ENCODE data around the gene MEX3D. TPM values are rescaled to one million over a fixed set of nuclear protein-coding genes. Genes with fewer than 3 reads are reported as not detected.

The MEX3D gene
- total and polyA plus RNA-seq, 2 experiments from 2014 or later = 12.4 to 94.9 TPM

DNA sequence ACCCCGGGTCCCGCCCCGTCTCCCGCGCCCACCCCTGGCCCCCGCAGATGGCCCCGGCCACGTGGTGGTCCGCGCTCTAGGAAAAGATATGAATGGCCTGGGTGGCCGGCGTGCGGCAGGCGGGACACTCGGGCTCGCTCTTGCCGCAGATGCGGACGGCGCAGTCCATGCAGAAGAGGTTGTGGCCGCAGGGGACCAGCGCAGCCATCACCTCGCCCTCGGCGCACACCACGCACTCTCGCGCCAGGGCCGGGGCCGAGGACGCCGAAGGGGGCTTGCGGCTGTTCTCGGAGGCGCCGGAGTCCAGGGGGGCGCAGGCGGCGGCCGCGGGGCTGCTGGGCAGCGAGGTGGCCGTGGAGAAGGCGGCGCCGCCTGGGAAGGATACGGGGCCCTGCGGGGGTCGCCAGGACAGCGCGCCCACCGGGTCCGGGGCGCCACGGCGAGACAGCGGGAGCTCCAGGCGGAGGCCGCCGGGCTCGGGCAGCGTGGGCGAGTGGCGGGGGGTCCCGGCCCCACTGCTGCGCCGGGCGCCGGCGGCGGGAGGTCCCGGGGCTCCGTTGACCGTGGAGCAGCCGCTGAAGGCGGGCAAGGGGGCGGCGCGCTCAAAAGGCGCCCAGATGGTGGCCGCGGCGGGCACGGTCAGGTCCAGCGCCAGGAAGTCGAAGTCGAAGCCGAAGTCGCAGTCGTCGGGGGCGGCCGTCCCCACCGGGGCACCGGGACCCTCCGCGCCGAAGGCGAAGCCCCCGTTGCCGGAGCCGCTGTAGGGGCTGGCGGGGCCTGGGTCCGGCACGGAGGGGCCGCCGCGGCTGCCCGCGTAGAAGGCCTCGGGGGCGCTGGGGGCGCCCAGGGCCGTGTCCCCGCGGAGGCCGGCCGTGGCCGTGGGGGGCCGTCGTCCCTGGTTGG lies 12.4 kb downstream of the MEX3D start:
- TF ChIP-seq POLR2AphosphoS5 (IDR thresholded peaks at IDR 0.05; ENCODE audit: low read depth) (no peak), NANOG (IDR thresholded peaks at IDR 0.05; ENCODE audit: borderline replicate concordance) (no peak), ZNF331 (CRISPR knock-in tag; IDR thresholded peaks at IDR 0.05; ENCODE audit: low read depth) (no peak), EZH2 (IDR thresholded peaks at IDR 0.05; ENCODE audit: low read depth, unreplicated experiment) (no peak), CREB1 (CRISPR knock-in tag; IDR thresholded peaks at IDR 0.05; ENCODE audit: low read depth) (no peak), STAT1 (IDR thresholded peaks at IDR 0.05; ENCODE audit: unreplicated experiment) (no peak), JUNB (IDR thresholded peaks at IDR 0.05; ENCODE audit: unreplicated experiment) (no peak), EZH2phosphoT487 (IDR thresholded peaks at IDR 0.05; ENCODE audit: unreplicated experiment) (no peak), ZNF114 (CRISPR knock-in tag; IDR thresholded peaks at IDR 0.05) (no peak)
- TF ChIP-seq, protein P1, sequence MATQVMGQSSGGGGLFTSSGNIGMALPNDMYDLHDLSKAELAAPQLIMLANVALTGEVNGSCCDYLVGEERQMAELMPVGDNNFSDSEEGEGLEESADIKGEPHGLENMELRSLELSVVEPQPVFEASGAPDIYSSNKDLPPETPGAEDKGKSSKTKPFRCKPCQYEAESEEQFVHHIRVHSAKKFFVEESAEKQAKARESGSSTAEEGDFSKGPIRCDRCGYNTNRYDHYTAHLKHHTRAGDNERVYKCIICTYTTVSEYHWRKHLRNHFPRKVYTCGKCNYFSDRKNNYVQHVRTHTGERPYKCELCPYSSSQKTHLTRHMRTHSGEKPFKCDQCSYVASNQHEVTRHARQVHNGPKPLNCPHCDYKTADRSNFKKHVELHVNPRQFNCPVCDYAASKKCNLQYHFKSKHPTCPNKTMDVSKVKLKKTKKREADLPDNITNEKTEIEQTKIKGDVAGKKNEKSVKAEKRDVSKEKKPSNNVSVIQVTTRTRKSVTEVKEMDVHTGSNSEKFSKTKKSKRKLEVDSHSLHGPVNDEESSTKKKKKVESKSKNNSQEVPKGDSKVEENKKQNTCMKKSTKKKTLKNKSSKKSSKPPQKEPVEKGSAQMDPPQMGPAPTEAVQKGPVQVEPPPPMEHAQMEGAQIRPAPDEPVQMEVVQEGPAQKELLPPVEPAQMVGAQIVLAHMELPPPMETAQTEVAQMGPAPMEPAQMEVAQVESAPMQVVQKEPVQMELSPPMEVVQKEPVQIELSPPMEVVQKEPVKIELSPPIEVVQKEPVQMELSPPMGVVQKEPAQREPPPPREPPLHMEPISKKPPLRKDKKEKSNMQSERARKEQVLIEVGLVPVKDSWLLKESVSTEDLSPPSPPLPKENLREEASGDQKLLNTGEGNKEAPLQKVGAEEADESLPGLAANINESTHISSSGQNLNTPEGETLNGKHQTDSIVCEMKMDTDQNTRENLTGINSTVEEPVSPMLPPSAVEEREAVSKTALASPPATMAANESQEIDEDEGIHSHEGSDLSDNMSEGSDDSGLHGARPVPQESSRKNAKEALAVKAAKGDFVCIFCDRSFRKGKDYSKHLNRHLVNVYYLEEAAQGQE (IDR thresholded peaks at IDR 0.05; ENCODE audit: unreplicated experiment) = no peak
- TF ChIP-seq, protein P2, sequence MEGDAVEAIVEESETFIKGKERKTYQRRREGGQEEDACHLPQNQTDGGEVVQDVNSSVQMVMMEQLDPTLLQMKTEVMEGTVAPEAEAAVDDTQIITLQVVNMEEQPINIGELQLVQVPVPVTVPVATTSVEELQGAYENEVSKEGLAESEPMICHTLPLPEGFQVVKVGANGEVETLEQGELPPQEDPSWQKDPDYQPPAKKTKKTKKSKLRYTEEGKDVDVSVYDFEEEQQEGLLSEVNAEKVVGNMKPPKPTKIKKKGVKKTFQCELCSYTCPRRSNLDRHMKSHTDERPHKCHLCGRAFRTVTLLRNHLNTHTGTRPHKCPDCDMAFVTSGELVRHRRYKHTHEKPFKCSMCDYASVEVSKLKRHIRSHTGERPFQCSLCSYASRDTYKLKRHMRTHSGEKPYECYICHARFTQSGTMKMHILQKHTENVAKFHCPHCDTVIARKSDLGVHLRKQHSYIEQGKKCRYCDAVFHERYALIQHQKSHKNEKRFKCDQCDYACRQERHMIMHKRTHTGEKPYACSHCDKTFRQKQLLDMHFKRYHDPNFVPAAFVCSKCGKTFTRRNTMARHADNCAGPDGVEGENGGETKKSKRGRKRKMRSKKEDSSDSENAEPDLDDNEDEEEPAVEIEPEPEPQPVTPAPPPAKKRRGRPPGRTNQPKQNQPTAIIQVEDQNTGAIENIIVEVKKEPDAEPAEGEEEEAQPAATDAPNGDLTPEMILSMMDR (conservative IDR thresholded peaks at IDR 0.05; ENCODE audit: low read depth in 2 of 2) = no peak
- TF ChIP-seq, protein P3, sequence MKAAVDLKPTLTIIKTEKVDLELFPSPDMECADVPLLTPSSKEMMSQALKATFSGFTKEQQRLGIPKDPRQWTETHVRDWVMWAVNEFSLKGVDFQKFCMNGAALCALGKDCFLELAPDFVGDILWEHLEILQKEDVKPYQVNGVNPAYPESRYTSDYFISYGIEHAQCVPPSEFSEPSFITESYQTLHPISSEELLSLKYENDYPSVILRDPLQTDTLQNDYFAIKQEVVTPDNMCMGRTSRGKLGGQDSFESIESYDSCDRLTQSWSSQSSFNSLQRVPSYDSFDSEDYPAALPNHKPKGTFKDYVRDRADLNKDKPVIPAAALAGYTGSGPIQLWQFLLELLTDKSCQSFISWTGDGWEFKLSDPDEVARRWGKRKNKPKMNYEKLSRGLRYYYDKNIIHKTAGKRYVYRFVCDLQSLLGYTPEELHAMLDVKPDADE (IDR thresholded peaks at IDR 0.05) = no peak
- TF ChIP-seq, protein P4, sequence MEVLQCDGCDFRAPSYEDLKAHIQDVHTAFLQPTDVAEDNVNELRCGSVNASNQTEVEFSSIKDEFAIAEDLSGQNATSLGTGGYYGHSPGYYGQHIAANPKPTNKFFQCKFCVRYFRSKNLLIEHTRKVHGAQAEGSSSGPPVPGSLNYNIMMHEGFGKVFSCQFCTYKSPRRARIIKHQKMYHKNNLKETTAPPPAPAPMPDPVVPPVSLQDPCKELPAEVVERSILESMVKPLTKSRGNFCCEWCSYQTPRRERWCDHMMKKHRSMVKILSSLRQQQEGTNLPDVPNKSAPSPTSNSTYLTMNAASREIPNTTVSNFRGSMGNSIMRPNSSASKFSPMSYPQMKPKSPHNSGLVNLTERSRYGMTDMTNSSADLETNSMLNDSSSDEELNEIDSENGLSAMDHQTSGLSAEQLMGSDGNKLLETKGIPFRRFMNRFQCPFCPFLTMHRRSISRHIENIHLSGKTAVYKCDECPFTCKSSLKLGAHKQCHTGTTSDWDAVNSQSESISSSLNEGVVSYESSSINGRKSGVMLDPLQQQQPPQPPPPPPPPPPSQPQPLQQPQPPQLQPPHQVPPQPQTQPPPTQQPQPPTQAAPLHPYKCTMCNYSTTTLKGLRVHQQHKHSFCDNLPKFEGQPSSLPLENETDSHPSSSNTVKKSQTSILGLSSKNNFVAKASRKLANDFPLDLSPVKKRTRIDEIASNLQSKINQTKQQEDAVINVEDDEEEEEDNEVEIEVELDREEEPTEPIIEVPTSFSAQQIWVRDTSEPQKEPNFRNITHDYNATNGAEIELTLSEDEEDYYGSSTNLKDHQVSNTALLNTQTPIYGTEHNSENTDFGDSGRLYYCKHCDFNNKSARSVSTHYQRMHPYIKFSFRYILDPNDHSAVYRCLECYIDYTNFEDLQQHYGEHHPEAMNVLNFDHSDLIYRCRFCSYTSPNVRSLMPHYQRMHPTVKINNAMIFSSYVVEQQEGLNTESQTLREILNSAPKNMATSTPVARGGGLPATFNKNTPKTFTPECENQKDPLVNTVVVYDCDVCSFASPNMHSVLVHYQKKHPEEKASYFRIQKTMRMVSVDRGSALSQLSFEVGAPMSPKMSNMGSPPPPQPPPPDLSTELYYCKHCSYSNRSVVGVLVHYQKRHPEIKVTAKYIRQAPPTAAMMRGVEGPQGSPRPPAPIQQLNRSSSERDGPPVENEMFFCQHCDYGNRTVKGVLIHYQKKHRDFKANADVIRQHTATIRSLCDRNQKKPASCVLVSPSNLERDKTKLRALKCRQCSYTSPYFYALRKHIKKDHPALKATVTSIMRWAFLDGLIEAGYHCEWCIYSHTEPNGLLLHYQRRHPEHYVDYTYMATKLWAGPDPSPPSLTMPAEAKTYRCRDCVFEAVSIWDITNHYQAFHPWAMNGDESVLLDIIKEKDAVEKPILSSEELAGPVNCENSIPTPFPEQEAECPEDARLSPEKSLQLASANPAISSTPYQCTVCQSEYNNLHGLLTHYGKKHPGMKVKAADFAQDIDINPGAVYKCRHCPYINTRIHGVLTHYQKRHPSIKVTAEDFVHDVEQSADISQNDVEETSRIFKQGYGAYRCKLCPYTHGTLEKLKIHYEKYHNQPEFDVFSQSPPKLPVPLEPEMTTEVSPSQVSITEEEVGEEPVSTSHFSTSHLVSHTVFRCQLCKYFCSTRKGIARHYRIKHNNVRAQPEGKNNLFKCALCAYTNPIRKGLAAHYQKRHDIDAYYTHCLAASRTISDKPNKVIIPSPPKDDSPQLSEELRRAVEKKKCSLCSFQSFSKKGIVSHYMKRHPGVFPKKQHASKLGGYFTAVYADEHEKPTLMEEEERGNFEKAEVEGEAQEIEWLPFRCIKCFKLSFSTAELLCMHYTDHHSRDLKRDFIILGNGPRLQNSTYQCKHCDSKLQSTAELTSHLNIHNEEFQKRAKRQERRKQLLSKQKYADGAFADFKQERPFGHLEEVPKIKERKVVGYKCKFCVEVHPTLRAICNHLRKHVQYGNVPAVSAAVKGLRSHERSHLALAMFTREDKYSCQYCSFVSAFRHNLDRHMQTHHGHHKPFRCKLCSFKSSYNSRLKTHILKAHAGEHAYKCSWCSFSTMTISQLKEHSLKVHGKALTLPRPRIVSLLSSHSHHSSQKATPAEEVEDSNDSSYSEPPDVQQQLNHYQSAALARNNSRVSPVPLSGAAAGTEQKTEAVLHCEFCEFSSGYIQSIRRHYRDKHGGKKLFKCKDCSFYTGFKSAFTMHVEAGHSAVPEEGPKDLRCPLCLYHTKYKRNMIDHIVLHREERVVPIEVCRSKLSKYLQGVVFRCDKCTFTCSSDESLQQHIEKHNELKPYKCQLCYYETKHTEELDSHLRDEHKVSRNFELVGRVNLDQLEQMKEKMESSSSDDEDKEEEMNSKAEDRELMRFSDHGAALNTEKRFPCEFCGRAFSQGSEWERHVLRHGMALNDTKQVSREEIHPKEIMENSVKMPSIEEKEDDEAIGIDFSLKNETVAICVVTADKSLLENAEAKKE (CRISPR knock-in tag; IDR thresholded peaks at IDR 0.05) = no peak
- Histone ChIP-seq H4K20me1 (replicated peaks; ENCODE audit: insufficient read depth) (peaks cover 16% of the 10 kb centered on the region), H3K36me3 (ENCODE audit: insufficient read depth) (peaks cover 3% of the 10 kb centered on the region; the same call in 1 of the 2 replicates), H3K27ac (ENCODE audit: low read depth) (no peak overlapping the region), H2AFZ (no peak overlapping the region), H3F3A (replicated peaks; ENCODE audit: low read depth) (peaks cover 6% of the 10 kb centered on the region; the same call in 1 of the 2 replicates), H3K4me3 (no peak overlapping the region), H3K27me3 (ENCODE audit: insufficient read depth) (no peaks in the 10 kb centered on the region), H3K4me1 (ENCODE audit: insufficient read depth) (no peaks in the 10 kb centered on the region; the same call in 1 of the 2 replicates), H3K9me2 (ENCODE audit: insufficient read depth) (no peaks in the 10 kb centered on the region), H3K79me2 (replicated peaks; ENCODE audit: insufficient read depth) (peaks cover 25% of the 10 kb centered on the region), H3K4me2 (no peak overlapping the region)
- no peak overlapping the region for H3K27ac Mint-ChIP-seq
- no peak overlapping the region for H3K4me3 Mint-ChIP-seq
- H3K4me1 Mint-ChIP-seq = no peaks in the 10 kb centered on the region
- peaks cover 13% of the 10 kb centered on the region for H3K27me3 Mint-ChIP-seq (ENCODE audit: insufficient read depth, low read depth, poor library complexity)
- H3K36me3 Mint-ChIP-seq (ENCODE audit: low read depth) = peaks cover 7% of the 10 kb centered on the region; the same call in 1 of the 3 replicates
- peaks cover 3% of the 10 kb centered on the region; the same call in 2 of the 3 replicates for H3K9me3 Mint-ChIP-seq
- DNase-seq (ENCODE audit: low spot score) = no peak
- ATAC-seq = no peak
